HepG2 (cell line): ENCODE measurements around the gene OSBPL8.
A peak's percentile ranks its signal among the peaks of the same experiment; 100 is the strongest.

Experiments
- AKNA ChIP-seq: sonication (generic); formaldehyde crosslinking; IDR thresholded peaks from 2 replicates; pipeline ENCODE4 v1.4.0; 2020; ENCODE audit warnings: missing genetic modification reagents, borderline replicate concordance
- CTCF ChIP-seq: sonication (generic); formaldehyde crosslinking; IDR thresholded peaks from 2 replicates; pipeline ENCODE4 v1.5.0; 2020; ENCODE audit warnings: mild to moderate bottlenecking, missing genetic modification reagents, moderate library complexity
- ESRRA ChIP-seq: sonication (generic); formaldehyde crosslinking; IDR thresholded peaks from 2 replicates; pipeline ENCODE4 v1.5.1; 2020; ENCODE audit warnings: mild to moderate bottlenecking, low read depth, missing genetic modification reagents
- ETS1 ChIP-seq: sonication (generic); formaldehyde crosslinking; IDR thresholded peaks from 2 replicates; pipeline ENCODE4 v1.4.0; 2020; ENCODE audit warnings: missing genetic modification reagents
- GTF2F1 ChIP-seq: fragments of 150-350 bp; IDR thresholded peaks from 2 replicates; pipeline ENCODE4 v1.6.1; 2014; ENCODE audit warnings: low read length
- ONECUT2 ChIP-seq: sonication (generic); formaldehyde crosslinking; IDR thresholded peaks from 2 replicates; pipeline ENCODE4 v1.4.0; 2020; ENCODE audit warnings: missing genetic modification reagents
- SIN3A ChIP-seq: IDR thresholded peaks from 2 replicates; pipeline ENCODE4 v1.6.1; 2011; ENCODE audit warnings: low read depth, mild to moderate bottlenecking, control low read depth, low read length, borderline replicate concordance
- TF ChIP-seq, protein P1 (sequence below): sonication (generic); formaldehyde crosslinking; IDR thresholded peaks from 2 replicates; pipeline ENCODE4 v1.4.0; 2020; ENCODE audit warnings: missing genetic modification reagents

DNA sequence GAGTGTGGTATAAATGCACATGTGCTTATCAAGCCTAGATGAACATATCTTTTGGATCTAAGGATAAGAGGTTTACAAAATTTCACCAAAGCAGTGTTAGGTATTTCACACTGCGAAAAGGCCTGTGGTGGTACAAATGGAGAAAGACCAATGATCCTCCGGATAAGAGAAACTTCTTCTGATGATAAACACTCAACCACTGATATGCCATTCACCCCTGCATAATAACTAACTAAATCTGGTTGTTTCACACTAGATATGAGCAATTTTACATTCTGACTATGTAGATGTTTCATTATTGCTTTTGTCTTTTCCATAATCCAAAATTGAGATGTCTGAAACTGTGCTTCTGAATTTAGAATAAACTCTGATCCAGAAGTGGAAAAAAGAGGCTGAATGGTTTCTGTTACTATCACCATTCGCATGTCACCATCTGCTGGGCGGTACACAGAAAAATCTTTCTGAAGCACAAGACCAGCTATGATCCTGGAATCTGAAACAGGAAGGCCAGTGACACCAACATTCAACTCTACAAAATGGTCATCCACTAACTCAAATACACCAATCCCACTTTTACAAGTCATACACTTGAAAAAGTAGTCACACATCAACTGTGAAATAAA is 212.7 kb downstream of the OSBPL8 start:
- TF ChIP-seq CTCF (CRISPR knock-in tag) (peak; percentile 80), ONECUT2 (CRISPR knock-in tag) (no peak), ESRRA (CRISPR knock-in tag) (no peak), SIN3A (no peak), ETS1 (CRISPR knock-in tag) (no peak), AKNA (CRISPR knock-in tag) (no peak), GTF2F1 (no peak)
- TF ChIP-seq, protein P1, sequence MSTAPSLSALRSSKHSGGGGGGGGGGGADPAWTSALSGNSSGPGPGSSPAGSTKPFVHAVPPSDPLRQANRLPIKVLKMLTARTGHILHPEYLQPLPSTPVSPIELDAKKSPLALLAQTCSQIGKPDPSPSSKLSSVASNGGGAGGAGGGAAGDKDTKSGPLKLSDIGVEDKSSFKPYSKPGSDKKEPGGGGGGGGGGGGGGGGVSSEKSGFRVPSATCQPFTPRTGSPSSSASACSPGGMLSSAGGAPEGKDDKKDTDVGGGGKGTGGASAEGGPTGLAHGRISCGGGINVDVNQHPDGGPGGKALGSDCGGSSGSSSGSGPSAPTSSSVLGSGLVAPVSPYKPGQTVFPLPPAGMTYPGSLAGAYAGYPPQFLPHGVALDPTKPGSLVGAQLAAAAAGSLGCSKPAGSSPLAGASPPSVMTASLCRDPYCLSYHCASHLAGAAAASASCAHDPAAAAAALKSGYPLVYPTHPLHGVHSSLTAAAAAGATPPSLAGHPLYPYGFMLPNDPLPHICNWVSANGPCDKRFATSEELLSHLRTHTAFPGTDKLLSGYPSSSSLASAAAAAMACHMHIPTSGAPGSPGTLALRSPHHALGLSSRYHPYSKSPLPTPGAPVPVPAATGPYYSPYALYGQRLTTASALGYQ (CRISPR knock-in tag) = no peak
